ENCODE data around the gene PCDHGB1.

DNA sequence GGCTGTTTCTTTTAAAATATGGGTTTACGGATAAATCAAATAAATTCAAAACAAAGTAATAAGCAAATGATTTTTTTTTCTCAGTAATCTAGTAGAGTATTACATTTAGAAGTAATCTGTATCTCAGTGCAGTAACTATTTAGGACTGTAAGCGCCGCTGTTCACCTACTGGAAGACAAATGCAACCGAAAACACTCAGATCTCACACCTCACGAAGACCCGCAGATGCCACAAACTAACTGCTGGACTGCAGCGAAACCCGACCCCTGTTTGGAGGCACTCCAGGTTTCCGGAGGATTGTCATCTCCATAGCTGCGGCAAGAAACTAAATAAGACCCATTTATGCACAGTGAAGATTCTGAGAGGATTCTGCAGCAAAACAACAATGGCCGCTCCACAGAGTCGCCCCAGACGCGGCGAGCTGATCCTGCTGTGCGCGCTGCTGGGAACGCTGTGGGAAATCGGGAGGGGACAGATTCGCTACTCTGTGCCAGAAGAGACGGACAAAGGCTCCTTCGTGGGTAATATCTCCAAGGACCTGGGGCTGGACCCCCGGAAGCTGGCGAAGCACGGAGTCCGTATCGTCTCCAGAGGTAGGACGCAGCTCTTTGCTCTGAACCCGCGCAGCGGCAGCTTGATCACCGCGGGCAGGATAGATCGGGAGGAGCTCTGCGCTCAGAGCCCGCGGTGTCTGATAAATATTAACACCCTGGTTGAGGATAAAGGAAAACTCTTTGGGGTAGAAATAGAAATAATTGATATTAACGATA is 42.7 kb downstream of the PCDHGB1 start, which contains the start of gene PCDHGA8:
- TF ChIP-seq GATA2 (IDR thresholded peaks at IDR 0.05; ENCODE audit: low read depth, low read length): no peak
- TF ChIP-seq GATA3 (IDR thresholded peaks at IDR 0.05; ENCODE audit: low read depth, low read length): no peak
